ENCODE results near the gene CT47A7. TPM values are rescaled to one million over a fixed set of nuclear protein-coding genes. Genes with fewer than 3 reads are reported as not detected.

Gene CT47A7
- not detected for total RNA-seq

DNA sequence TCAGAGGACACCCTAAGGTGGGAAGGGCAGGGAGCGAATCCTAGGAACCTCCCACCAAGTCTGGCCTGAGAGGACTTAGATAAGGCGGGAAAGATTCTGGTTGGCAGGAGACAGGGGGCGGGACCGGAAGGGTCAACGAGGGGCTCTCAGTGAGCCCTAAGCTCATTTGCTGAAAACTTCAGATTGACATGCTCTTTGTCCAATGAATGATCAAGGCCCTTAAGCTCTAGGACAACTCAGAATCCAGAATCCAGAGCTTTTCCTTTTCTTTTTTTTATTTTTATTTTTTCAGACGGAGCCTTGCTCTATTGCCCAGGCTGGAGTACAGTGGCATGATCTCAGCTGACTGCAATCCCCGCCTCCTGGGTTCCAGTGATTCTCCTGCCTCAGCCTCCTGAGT, at the start of gene CT47A7:
CT47A7 (minus strand) TSS at position 101 of the 400 bp plus-strand sequence. CDS start 255 bp downstream, outside the sequence.

GRCh38 chrX:120985660-120986059, 29.3 kb upstream of the CT47A7 start, which contains the start of gene CT47A1:
Gene CT47A1, minus strand, starts transcription at chrX:120985760. Its CDS starts 231 bp downstream, at chrX:120985529.

Other genes with a start within 250 kb of the CT47A7 start
- gene CT47B1, start 80.7 kb downstream of the CT47A7 start, total RNA-seq, result not detected
- gene CT47A11, start 19.4 kb downstream of the CT47A7 start, total RNA-seq, result not detected
- gene CT47A10, start 14.6 kb downstream of the CT47A7 start, total RNA-seq, result not detected
- not detected for gene CT47A9, start 9.7 kb downstream of the CT47A7 start, total RNA-seq
- not detected for gene CT47A8, start 4.9 kb downstream of the CT47A7 start, total RNA-seq
- gene CT47A6, start 4.9 kb upstream of the CT47A7 start, total RNA-seq, result not detected
- not detected for gene CT47A5, start 9.7 kb upstream of the CT47A7 start, total RNA-seq
- gene CT47A4, start 14.6 kb upstream of the CT47A7 start, total RNA-seq, result not detected
- gene CT47A3, start 19.5 kb upstream of the CT47A7 start, total RNA-seq, result not detected
- gene CT47A2, start 24.3 kb upstream of the CT47A7 start, total RNA-seq, result not detected
- gene CT47A1, start 29.2 kb upstream of the CT47A7 start, total RNA-seq, result not detected
- gene GLUD2, start 91.0 kb upstream of the CT47A7 start, total RNA-seq, result 3.7 TPM